ENCODE data around the gene KRT12.

Gene KRT12

DNA sequence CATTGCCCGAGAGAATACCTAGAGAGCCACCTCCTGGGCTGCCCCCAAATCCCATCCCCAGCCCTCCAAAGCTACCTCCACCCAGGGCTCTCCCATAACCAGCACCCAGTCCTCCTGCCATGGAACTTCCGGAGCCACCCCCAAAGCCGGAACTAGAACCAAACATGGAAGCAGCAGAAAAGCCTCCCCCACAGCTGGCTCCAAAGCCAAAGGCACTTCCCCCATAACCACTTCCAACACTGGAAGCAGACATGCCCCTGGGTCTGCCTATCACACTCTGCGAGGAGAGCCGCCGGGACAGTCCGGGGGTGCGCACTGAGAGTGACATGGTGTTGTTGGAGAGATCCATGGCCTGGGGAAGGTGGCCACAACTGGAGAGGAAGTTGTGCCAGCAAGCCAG lies at the start of gene KRT12:
Gene KRT12 (minus strand): TSS at position 386 of the 400 bp plus-strand sequence. CDS start 37 bp downstream, at position 349.
- no peak for DNase-seq

DNA sequence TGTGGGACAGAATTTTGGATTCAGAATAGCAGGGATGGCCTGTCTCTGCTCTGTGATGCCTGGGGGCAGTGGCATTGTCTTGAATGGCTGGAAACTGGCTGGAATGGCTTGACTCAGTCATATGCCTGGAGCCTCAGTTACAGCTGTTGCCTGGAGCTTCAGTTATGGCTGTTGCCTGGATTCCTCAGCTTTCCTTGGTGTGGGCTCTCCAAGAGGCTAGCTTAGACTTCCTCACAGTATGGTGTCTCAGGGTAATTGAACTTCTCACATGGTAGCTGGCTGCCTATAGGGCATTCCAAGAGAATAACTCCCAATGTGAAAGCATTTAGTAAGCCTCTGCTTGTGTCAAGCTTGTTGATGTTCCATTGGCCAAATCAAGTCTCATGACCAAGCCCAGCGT lies 49.3 kb upstream of the KRT12 start:
- DNase-seq, result no peak

DNA sequence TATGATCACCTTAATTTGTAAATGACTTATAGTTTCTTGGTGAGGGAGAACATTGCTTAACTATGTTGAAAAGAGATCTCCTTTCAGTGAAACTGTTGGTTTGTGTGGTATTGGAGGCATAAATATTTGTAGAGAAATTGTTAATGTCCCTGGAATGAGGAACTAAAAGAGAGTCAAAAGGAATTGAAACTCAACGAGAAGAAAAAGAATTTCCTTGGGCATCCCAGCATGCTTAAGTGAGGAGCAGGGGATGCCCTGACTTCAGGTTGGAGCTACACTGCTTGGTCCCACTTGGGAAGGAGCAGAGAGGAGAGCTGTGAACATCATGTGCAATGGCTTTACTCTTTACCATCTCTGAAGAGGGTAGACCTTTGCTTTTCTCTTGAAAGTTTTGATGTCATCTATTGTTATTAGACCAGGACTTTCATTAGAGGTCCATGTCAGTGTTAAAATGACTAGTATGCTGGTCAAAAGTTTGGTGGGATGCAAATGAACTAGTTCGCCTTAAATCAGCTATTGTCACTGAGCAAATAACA lies 48.8 kb upstream of the KRT12 start:
- no peak for DNase-seq

DNA sequence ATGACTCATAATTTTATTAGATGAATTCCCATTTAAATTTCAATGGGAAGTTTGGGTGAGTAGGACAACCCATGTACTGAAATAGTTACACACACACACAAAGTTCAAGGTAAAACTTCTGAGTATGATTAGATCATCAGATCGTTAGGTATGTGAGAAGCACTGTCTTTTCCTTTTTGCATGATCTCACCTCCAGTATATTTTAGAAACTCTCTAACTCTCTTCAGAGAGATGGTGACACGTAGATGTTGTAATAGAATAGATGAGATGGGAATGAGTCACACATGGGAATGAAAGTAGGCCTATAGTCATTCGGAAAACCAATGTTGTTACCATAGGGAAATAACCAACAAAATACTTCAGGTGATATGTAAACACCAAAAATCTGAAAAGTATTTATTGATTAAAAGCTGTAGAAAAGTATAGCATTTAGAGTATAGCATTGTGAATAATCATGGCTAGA lies 48.2 kb upstream of the KRT12 start:
- no peak for DNase-seq

DNA sequence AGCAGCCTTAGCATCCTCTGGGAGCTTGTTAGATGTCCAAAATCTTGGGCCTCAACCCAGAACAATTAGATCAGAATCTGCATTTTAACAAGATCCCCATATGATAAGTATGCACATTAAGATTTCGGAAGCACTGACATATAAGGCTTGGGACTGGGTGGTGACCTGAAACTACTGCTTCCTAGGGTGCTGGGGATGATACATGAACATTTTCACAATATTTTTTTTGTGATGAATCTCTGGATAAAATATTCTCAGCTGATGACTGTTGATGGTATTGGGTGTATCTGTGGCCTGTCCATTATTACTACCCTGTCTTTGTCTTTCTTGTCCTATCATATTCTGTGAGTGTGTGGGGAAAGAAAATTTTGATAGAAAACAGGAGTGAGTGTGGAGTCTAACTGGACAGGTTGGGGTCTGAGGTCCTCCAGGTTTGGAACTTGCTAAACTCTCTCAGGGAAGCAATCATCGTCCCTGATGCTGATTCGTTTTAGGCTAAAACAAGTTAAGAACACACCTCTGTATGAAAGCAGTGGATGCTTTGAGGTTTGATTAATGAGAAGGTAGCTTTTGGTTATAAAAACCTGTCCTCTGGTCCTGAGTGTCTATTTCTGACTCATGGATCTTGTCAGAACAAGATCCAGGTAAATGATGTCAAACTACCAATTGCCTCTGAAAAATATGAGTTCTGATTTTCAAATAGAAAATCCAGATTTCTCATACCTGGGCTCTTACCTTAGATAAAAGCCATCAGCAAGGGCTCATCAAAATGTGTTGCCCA lies 47.2 kb upstream of the KRT12 start:
- no peak for DNase-seq

DNA sequence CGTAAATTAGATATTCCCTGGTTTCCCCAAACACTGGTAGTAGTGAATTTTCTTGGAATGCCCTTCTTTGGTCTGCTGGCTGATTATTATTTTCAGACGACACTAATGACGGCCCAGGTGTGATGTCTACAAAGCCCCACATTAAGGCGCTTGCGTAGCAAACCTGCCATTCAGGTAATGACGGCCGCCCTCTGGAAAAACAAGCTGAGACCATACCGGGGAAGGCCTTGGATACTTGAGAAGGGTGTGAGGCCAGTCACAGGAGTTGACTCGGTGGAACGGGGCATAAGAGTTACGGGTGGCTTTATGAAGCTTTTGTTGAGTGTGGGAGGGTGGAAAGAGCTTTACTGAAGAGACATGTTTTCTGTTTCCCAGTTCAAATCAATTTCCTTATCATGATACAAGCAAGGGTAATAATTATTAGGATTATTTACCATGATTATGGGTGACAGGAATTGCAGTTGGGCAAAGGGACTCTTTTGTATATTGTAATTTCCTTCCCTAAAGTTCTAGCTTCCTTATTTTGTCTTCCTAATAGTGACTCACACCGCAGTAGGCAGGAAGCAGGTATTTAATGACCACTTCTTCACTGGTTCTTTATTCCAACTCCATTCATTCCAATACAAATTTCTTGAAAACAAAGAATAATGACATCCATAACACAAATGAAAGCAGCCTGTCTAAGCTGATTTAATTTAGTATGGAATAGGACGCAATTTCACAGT lies 45.6 kb upstream of the KRT12 start:
- DNase-seq, result no peak

DNA sequence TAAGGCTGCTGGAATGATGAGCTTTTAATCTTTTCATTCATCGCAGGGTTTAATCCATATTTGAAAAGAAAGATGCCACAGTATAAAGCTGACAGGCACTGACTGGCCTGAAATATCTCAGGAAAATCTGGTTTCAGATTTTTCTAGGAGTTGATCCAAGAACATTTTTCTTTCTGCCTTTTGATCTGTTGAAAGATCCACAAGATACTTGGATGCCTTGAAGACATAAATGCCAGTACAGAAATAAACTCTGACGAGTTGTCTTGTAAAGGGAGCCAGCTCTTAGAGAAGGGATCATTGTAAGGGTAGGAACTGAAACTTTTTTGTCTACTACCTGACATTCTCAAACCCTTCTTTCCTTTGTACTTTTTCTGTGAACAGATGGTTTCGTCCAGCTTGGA lies 43.4 kb upstream of the KRT12 start:
- no peak for DNase-seq

DNA sequence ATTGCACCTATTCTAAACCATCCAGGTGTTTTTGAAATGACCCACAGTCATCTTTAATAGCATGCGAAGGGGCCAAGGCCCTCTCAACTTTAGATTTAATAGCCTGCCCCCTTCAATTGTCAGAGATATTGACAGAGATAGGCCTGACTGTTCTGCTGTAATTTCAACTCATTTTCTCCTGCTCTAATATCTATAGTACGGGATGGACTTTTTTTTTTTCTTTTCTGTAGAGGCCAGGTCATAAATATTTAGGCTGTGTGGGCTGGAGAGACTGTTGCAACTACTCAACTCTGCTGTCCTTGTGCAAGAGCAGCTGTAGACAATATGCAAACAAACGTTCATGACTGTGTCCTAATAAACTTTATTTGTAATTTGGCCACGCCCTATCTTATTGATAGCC lies 42.7 kb upstream of the KRT12 start:
- no peak for DNase-seq

DNA sequence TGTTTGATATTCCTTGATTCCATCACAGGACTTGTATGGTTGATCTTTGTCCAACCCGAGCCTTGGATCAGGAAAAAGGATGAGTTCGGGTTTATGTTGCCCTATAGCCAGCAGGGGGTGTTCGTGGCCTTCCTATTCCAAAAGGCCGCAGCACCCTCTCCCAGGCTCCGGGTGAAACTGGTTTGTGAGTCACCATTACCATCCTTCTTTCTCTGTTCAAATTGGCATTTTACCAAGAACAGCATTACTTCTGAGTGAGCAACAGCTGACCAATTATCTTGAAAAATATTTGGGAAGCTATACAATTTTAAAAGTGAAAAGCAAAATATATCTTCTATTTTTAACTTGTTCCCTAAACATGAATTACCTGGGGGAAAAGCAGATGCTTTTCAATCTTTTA lies 42.3 kb upstream of the KRT12 start:
- DNase-seq, result peak; percentile 77

DNA sequence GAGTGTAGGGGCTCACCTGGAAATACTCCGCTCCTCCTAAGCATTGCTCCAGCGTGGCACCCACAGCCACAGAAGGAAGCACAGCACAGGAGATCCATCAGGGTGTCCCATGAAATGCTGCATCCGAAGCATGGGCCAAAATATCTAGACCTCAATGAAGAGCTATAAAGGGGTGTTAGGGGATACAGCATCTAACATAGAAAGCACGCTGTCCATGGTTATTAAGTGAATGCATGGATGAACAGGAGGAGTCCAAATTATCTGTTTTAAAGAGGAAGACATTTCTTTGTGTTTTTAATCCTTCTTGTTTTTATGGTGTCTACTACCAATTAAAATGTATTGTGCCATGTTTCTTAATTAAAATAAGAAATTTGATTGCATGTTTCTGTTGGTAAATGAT lies 39.6 kb upstream of the KRT12 start:
- no peak for DNase-seq

DNA sequence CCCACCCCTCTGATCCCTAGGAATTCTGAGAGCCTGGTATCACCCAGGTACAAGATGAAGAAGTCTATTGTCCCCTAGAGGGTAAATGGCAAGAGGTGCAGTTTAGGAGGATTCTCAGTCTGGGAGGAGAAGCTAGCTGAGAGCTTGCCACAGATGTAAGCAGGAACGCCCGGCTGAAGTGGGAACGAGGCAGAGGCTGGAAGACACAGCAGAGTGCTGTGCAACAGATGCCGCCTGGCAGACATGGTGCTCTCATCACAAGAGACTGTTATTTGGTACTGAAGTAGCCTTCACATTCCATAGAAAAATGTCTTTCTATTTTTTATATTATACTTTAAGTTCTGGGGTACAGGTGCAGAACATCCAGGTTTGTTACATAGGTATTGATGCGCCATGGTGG lies 38.3 kb upstream of the KRT12 start:
- DNase-seq, result no peak

DNA sequence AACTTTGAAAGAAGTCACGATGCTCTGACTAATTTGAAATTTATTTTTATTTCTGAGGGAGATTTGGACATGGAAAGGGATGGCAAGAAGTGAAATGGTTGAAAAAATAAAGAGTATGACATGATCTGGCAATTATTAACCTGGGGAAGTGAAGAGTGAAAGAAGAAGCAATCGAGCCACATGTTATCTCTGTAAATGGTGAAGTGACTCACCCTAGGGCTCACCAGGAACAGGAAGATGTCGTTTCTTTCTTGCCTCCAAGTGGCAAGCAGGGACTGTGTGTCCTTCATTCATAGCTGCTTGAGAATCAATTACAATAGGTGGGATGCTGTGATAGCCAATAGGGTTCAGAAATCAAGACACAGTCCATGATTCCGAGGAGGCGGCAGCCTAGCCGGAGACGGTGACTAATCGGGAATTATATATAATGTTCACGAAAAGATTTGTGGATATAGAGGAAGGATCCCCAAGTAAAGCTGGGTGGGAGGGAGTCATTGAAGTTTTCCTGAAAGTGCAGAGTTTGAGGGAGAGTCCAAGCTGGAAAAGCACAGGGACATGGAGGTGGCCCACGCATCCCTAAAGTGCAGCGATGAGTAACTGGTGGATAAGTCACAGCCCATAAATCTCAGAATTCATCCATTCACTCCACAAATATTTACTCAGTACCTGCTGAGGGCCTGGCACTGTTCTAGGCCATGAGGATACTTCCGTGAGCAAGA lies 36.3 kb upstream of the KRT12 start:
- no peak for DNase-seq

DNA sequence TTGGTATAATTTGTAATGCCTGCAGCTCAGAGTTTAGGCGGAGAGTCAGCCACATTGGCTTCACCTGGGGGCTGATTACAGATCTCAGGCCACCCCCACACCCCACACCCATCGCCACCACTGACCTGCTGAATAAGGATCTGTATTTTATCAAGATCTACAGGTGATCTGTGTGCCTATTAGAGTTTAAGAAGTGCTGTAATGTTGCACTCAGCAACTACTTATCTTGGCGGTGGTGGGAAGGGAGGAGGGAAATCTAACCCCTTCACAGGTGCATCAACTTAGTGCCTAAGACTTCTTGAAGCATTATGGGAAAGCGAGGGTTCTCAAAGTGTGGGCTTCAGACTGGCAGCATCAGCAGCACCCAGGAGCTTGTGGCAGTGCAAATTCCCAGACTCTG lies 35.5 kb upstream of the KRT12 start:
- DNase-seq, result no peak

DNA sequence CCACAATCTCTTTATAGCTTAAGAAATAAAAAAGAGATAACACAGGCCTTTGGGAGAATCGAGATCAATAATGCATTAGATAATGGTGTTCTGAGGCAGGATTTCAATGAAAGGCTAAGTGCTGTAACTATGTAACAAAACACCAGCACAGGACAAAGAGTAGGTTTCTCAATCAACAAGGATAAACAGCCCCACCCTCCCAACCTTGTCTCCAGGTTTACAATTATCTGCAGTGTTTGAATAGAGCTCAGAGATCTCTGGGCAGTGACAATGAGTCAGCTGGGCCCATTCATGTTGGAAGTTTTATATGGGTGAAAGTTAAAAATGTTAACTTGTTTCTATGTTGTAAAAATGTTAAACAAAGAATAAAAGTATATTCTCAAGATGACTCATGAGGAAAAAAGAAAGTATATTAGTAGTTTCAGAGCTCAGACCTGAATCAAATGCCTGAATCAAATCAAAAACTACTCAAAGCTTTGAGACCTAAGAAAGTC lies 35.0 kb upstream of the KRT12 start:
- DNase-seq, result peak; percentile 39

DNA sequence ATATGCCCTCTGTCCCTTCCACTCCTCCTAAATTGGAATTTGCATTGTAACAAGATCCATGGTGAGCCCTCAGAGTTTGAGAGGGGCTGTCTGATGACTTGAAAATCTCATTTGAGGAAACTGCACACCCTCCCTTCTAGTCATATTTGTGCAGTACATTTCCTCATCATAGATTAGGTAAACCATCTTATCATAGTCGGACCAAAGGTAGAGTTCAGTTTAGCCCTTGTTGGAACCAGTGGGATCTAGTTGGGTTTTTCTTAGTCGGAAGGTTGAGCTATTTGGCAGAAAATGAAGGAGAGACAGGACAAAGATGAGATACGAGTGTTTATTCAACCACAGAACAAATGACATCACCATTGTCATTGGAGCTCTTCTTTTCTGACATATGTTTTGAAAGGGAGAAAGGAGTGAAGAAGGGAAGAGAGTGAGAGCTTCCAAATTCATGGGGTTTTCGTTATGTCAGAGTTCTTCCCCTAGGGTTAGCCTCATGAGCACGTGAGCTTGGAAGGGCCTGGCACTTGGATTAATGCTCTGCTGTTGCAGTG lies 33.9 kb upstream of the KRT12 start:
- no peak for DNase-seq

DNA sequence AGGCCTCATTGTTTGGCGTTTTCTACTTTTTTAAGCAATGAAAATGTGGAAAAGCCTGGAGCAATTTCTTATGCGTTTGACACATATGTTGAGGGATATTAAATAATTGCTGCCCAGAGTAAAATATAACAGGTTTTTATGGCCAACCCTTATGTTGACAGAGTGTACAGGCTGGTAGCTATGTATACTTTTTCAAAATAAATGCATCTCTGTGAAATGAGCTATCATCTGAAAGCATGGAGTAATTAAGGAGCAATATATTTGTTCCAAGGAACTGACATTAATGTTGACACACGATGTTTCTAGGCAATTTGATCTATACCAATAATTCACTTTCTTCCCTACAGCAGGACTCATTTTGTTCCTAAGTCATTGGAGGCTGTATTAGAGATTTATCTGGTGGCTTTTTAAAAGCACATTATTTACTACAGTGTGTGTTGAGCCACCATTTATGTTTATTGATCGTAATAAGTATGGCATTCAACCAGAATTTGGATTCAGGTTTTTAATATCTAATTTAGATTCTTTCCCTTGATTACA lies 30.0 kb upstream of the KRT12 start:
- DNase-seq, result no peak

DNA sequence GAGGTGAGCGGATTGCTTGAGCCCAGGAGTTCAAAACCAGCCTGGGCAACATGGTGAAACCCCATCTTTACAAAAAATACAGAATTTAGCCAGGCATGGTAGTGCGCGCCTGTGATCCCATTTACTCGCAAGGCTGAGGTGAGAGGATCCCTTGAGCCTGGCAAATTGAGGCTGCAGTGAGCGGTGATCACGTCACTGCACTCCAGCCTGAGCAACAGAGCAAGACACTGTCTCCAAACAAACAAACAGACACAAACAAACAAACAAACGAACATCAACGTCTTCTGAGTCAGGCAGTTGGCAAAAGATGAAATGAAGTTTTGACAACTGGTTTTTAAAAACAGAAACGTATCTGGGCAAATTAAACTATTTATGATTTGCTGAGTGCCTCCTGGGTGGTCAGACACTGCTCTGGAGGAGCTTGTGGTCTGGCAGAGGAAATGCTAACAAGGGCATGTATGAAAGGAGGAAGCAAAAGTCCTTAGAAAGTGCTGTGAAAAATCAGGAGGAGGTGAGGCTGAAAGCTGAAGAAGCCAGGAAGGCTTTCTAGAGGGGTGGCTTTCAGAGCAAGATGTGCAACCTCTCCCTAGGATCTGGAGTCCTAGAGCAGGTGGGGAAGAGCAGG lies 28.2 kb upstream of the KRT12 start:
- no peak for DNase-seq

DNA sequence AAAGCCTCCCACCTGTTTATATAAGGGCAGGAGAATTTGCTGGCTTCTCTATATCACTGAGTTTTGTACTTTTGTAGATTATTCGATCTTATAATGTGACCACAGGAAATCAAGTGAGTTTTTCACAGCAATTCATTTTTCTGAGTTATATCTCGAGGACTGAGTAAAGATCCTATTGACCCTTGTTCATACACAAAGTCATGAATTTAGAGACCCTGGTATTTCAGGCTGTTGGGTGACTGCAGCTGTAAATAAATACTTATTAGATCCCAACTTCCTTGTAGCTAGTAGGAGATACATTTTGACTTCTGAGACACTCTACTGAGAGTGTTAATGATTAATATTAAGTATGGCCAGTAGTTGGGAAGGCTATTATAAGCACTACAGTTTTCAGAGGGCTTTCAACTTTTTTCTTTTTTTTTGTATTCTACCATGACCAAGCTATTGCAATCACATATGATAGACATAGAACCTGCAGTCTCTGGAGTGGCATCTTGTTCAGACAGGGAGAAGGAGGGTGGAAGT lies 21.2 kb upstream of the KRT12 start:
- DNase-seq, result no peak

DNA sequence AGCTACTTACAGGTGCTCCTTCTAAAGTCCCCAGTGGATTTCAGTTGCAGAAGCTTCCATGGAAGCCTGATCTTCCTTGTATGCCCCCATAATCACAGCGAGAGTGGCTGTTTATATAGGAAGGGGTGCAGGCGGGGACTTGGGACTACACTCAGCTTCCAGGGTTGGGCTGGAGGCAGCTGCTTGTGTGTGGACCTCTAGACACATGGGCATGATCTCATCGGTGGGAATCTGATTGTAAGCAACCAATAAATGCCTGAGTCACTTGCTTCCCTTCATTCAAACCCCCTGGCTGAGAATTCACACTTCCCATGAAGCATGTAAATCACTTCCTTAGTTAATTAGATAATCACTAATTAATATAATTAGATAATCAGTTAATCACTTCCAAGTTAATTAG lies 19.1 kb upstream of the KRT12 start:
- DNase-seq, result no peak

DNA sequence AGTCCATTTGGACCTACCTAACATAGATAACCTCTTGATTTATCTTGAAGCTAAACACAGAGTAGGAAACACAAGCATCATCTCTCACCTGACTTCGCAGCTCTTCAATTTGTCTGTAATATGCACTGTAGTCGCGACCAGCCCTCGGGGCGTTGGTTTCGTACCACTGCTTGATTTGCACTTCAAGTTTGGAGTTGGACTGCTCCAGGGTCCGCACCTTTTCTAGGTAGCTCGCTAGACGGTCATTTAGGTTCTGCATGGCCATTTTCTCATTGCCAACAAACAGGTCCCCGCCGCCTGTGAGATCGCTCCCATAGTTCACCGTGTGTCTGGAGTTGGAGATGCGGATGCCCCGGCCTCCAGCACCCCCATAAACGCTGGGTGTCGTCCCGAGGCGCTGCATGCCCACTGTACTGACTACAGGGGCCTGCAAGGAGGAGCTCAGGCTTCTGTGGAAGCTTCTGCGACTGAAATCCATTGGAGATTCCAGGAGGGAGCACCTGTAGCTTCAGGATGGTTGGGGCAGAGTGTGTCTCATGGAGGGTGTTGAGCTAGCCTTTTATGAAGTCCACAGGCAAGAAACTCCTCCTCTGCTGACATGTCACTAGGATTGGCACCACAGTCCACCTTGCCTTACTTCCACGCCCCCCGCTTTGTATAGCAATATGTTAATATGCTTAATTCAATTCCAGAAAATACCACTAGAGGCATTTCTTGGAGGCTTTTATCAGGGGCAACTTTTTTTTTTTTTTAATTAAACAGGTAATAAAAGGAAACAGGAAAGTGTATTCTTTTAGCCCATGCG lies 17.9 kb upstream of the KRT12 start, which contains the start of gene KRT20:
Gene KRT20 (minus strand): TSS at position 535 of the 805 bp plus-strand sequence. CDS start 57 bp downstream, at position 478.
- no peak for DNase-seq

Measured in NCI-H510A (cell line).